GM04504 (cell line): ENCODE data around the gene ZNF367.
A peak's percentile ranks its signal among the peaks of the same experiment; 100 is the strongest.

Source experiments
- DNase-seq: peaks from one replicate; pipeline ENCODE4 v3.0.0-alpha.2; 2012; ENCODE audit warnings: low read depth

ZNF367 gene

GRCh38 chr9:96436456-96437126 lies 18.4 kb upstream of the ZNF367 start:
- no peak for DNase-seq

- DNase-seq: no peak
Measured at GRCh38 chr9:96436063-96436455, 17.9 kb upstream of the ZNF367 start.

- DNase-seq: no peak
Measured at GRCh38 chr9:96435345-96435744, 17.2 kb upstream of the ZNF367 start.

- no peak for DNase-seq
Measured at GRCh38 chr9:96430377-96430776, 12.2 kb upstream of the ZNF367 start.

- DNase-seq: no peak
Measured at GRCh38 chr9:96429732-96430131, 11.6 kb upstream of the ZNF367 start.

GRCh38 chr9:96425500-96426169 lies 7.5 kb upstream of the ZNF367 start:
- DNase-seq: no peak

GRCh38 chr9:96423985-96424336 lies 5.8 kb upstream of the ZNF367 start:
- DNase-seq: no peak

- no peak for DNase-seq
Measured at GRCh38 chr9:96423322-96423984, 5.3 kb upstream of the ZNF367 start.

GRCh38 chr9:96420468-96421219 lies 2.5 kb upstream of the ZNF367 start:
- peak; percentile 89 for DNase-seq

- DNase-seq: no peak
Measured at GRCh38 chr9:96419691-96419969, 1.5 kb upstream of the ZNF367 start.

GRCh38 chr9:96418920-96419690 lies 935 bp upstream of the ZNF367 start:
- peak; percentile 29 for DNase-seq

GRCh38 chr9:96417661-96418082 lies 498 bp downstream of the ZNF367 start:
- no peak for DNase-seq

- peak; percentile 51 for DNase-seq
Measured at GRCh38 chr9:96417051-96417586, 1.1 kb downstream of the ZNF367 start.

GRCh38 chr9:96413302-96414221 lies 4.6 kb downstream of the ZNF367 start:
- no peak for DNase-seq

GRCh38 chr9:96412174-96412913 lies 5.8 kb downstream of the ZNF367 start:
- DNase-seq: no peak

GRCh38 chr9:96411129-96411838 lies 6.9 kb downstream of the ZNF367 start:
- DNase-seq: no peak

- no peak for DNase-seq
Measured at GRCh38 chr9:96408409-96409280, 9.5 kb downstream of the ZNF367 start.

GRCh38 chr9:96400132-96400910 lies 17.8 kb downstream of the ZNF367 start:
- DNase-seq: no peak
